NCI-H2196 (cell line): ENCODE results near the gene MINDY3.

Experiments
- DNase-seq: peaks from one replicate; lab custom pipeline; 2025; ENCODE audit not compliant: unreplicated experiment; lab: John Stamatoyannopoulos, UW

The MINDY3 gene

GRCh38 chr10:15739254-15739970, 120.9 kb downstream of the MINDY3 start:
- no peak for DNase-seq

GRCh38 chr10:15738270-15738925, 121.9 kb downstream of the MINDY3 start:
- DNase-seq = no peak

- DNase-seq = no peak
Observed at GRCh38 chr10:15737656-15738055, 122.7 kb downstream of the MINDY3 start.

- no peak for DNase-seq
Observed at GRCh38 chr10:15735763-15736162, 124.5 kb downstream of the MINDY3 start.

- no peak for DNase-seq
Observed at GRCh38 chr10:15730341-15730740, 130.0 kb downstream of the MINDY3 start.

GRCh38 chr10:15729890-15730289, 130.4 kb downstream of the MINDY3 start:
- DNase-seq = no peak
